ENCODE data around the gene ZNF688. TPM values are rescaled to one million over a fixed set of nuclear protein-coding genes. Genes with fewer than 3 reads are reported as not detected.
A peak's percentile ranks its signal among the peaks of the same experiment; 100 is the strongest.

Gene ZNF688
- total and polyA plus RNA-seq, 9 of the 15 experiments (the other 6 are each of a cell fraction or from before 2014, with no cell fraction given): 0.48 to 12.9 (median 4.5) TPM

GRCh38 chr16:30609002-30609925, 37.8 kb upstream of the ZNF688 start (continued):
- TF ChIP-seq CHAMP1 (IDR thresholded peaks at IDR 0.05) (no peak), HDAC6 (IDR thresholded peaks at IDR 0.05; ENCODE audit: low read depth, low read length) (no peak), FOXP1 (CRISPR knock-in tag; IDR thresholded peaks at IDR 0.05) (0 out of 2 replicates have a peak, but pooled peaks have one; percentile 23), ZNF277 (CRISPR knock-in tag; IDR thresholded peaks at IDR 0.05; ENCODE audit: borderline replicate concordance) (no peak), SAFB (IDR thresholded peaks at IDR 0.05; ENCODE audit: borderline replicate concordance, low read depth, low read length) (peak; percentile 42; the same call in 1 of the 2 replicates), ZNF12 (CRISPR knock-in tag; IDR thresholded peaks at IDR 0.05) (peak; percentile 73; the same call in 1 of the 2 replicates), AFF4 (CRISPR knock-in tag; IDR thresholded peaks at IDR 0.05) (peak; percentile 21; the same call in 1 of the 2 replicates), BCLAF1 (IDR thresholded peaks at IDR 0.05; ENCODE audit: borderline replicate concordance in 1 of 2, control insufficient read depth in 1 of 2, low read depth in 2 of 2, low read length in 1 of 2) (no peak), PHB (CRISPR knock-in tag; IDR thresholded peaks at IDR 0.05) (no peak), TFAM (CRISPR knock-in tag; conservative IDR thresholded peaks at IDR 0.05) (no peak), KLF6 (CRISPR knock-in tag; IDR thresholded peaks at IDR 0.05; ENCODE audit: borderline replicate concordance) (no peak), STAG1 (CRISPR knock-in tag; IDR thresholded peaks at IDR 0.05; ENCODE audit: borderline replicate concordance) (no peak), ZNF76 (CRISPR knock-in tag; IDR thresholded peaks at IDR 0.05; ENCODE audit: borderline replicate concordance) (0 out of 2 replicates have a peak, but pooled peaks have one; percentile 8)
